C1 segment of cervical spinal cord (tissue), 14 donors: ENCODE data around the gene SLC25A31.
A peak's percentile ranks its signal among the peaks of the same experiment; 100 is the strongest.

Source experiments
- DNase-seq, 14 donors: peaks; one replicate each; lab custom pipeline; 2025; lab: John Stamatoyannopoulos, UW

SLC25A31 gene

DNA sequence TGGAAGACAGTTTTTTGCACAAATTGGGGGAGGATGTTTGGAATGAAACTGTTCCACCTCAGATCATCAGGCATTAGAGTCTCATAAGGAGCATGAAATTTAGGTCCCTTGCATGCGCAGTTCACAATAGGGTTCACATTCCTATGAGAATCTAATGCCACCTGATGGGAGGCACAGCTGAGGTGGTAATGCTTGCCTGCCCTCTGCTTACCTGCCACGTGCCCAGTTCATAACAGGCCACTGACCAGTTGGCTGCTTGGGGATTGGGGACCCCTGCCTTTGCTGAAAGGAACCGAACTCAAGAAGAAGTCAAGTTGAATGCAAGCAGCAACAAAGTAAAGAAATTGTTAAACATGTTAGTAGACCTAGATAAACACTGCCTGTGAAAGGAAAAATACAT, 47.3 kb downstream of the SLC25A31 start:
- no peak for DNase-seq

DNA sequence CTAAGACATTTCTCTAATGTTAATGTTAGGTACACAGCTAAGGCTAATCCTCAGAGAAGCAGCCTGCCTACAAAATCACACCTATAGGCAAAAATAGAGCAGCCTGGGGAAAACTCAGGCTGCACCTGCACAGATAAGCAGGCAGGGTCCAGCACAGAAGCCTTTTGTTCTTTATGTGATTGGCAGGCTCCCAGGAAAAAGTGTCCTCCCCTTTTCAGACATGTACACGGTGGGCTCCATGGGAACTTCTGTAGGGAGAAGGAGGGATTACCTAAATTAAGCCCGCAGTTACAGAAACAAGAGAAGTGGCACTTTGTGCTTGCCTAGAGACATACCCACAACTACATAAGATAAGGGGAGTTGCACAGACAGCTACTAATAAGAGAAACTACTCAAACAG, 47.9 kb downstream of the SLC25A31 start:
- DNase-seq: no peak

DNA sequence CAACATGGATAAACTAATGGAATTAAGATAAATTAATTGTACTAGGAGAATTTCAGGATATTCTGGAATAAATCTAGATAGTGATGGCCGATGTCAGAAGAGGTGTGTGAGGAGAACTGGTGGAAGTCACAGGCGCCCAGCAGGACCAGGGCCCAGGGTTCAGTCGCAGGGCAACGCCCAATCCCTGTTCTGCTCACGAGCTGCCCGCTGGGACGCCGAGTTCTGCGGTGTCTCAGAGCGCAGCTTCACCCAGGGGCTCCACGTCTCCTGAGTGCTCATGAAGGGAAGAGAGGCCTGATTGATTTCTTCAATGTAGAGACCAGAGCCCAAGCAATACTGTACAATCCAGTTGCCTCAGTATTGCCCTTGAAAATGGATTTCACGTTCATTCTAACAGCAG, 50.4 kb downstream of the SLC25A31 start:
- DNase-seq: no peak

DNA sequence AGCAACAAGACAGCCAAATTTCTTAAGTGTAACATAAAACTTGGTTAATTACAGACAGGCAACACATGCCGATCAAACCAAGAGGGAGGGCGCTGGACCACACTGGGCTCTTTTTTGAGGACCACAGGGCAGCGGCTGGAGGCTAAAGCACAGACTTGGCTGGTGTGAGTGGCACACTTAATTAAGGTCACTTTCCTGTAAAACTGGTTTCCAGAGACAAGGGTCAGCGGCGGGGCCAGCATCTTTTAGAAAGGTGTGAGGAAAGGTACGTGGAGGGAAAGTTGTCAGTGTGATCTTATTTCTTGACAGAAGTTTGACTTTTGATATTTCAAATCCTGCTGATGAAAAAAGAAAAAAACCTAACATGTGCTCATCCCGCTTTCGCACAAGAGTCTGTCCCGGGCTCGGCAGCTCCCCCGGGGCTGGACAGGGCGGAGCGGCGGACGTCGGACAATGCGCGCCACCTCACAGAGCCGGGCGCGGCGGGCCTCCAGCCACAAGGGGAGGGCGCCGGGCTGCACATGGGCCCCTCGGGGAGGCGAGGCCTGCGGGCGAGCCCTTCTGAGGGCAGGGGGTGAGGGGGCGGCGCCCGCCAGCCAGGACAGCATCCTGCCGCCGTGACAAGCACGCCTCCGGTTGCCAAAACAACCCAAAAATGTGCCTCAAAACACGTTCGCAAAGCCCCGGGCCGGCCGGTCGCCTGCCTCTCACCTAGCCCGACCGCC, 51.3 kb downstream of the SLC25A31 start:
- DNase-seq: peak in 4 of 14 donors; percentile 2 to 76 (median 34)

DNA sequence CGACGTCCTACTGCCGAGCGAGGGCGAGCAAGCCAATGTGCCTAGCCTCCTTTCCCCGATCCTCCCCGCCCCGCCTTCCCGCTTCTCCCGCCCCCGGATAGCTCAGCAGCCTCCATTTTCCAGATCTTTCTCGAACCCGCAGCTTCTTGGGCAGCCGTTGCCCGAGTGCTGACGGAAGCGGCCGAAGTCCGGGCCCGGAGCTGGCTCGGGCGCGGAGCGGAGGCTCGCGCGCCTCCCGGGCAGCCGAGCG, 51.8 kb downstream of the SLC25A31 start:
- peak in 5 of 14 donors; percentile 75 to 86 (median 82) for DNase-seq

DNA sequence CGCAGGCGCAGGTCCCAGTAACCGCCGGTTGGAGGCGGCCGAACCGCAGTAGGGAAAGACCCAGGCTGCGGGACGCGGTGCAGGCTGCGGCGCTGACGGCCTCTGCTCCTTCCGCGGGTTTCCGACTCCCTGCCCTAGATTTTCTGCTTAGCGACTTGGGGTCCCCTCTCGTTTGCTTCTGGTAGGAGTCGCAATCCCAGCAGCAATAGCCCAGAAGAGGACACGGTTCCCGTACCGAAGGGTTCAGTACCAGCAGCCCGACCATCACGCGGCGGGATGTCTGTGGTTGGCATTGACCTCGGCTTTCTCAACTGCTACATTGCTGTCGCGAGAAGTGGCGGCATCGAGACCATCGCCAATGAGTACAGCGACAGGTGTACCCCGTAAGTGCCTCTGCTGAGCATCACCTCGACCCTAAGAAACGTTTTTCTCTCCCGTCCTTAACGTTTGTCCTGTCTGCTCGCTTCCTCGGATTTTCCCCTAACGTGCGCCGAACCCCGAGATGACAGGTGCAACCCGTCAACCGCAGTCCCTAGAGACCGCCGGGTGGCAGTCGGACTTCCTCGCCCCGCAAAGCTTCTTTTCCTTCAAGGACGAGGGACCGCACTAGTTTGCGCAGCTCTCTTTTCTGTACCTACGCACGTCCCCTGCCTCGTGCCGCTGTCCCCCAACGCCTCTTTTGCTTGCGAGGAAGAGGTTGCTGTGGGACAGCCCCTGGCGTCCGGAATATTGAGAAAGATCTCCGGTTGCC, 52.2 kb downstream of the SLC25A31 start, which contains the start of gene HSPA4L:
TSS of gene HSPA4L (plus strand) at position 48 of the 751 bp plus-strand sequence. CDS start at position 277, 229 bp downstream.
- peak; percentile 35 to 92 (median 76) for DNase-seq

DNA sequence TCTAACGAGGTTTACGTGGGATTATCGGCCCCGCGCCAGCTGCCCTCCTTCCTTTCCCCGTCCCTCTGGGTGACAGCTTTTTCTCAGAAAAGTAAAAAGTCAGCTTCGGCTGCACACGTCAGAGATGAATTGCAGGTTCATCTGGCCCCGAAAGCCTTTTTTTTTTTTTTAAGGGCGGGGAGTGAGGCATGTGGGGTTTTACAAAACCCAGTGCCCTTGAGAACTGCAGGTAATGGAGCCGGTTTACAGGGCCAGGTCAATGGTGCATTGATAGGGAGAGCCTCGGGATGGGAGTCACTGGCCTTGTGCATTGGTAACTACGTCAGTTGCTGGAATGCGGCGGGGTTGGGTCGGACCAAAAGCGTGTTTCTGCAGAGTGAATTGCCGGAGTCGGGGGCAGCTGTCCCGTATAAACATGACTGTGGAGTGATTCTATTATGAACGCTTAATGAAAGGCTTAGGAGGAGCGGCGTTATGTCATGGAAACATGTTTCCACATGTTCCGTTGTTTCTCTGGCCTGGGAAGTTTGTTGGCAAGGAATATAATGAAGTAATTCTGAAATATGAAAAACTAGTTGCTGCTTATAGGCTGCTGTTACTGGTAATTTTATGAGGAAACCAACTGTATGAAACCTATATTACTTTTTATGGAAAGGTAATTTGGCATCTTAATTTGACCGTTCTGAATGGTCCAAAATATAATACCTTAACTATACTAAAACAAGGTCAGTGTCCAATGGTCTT, 53.0 kb downstream of the SLC25A31 start:
- DNase-seq: peak in 13 of 14 donors; percentile 13 to 69 (median 57)

DNA sequence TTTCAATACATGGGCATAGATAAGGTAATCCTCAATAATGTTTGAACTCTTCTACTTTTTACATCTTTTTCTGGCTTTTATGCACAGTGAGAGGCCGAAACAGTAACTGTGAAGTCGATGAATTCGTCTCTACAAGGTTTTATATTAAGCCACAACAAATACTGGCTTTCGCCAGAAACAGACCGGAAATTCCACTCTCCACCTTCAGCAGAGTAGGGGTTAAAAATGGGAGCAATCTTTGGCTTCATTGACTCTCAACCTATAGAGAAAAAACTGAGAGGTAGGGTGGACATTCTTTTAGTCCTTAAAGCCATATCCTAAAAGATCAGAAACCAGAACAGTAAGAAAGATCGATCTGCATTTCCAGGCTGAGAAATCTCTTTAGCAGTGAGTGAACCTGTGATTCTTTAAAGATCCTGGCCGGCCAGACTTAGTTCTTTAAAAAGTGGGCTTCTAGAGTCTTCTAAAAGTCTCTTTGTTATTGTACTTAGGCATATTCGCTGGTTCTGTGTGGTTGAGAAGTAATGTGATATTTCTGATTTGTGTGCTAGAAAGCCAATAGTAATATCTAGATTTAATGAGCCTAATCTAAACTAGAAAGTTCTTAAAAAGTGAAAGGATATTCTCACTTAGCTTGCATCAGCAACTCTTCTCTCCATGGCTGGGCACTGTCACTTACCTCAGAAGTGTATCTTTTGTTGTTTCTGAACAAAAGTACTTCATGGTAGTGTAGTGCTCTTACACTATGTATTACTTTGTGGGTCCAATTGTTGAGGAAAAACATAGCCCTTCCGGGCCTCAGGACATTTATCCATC, 54.0 kb downstream of the SLC25A31 start:
- DNase-seq: peak in 1 of 14 donors; percentile 38

DNA sequence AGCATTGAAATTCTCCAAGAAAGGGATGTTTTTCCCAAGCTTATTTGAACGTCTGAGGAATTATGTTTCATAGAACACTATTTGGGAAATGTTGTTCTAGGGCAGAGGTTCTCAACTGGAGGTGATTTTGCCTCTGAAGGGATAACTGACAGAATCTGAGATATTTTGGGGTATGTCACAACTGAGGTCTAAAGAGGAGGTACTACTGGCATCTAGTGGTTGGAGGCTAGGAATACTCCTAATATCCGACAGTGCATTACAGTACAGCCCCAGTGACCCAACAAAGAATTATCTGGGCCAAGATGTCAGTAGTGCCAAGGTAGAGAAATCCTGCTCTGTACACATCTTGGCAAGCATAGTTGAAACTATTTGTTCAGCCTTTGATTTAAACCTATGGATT, 58.3 kb downstream of the SLC25A31 start:
- DNase-seq: no peak

DNA sequence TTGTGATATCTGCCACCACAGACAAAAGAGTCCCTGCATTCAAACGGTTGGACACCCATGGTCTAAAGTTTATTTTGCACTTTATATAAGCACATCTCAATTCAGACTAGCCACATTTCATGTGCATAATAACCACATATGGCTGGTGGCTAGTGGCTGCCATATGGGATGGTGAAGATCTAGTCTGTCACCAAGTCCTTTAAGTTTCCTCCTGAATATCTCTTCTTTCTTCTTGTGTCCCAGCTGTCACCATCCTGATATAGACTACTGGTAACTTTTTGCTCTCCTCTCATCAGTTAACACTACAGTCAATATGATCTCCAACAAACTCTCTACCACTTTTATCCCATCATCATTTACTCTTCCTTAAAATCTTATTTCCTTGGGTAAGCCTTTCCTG, 61.2 kb downstream of the SLC25A31 start:
- DNase-seq: no peak

DNA sequence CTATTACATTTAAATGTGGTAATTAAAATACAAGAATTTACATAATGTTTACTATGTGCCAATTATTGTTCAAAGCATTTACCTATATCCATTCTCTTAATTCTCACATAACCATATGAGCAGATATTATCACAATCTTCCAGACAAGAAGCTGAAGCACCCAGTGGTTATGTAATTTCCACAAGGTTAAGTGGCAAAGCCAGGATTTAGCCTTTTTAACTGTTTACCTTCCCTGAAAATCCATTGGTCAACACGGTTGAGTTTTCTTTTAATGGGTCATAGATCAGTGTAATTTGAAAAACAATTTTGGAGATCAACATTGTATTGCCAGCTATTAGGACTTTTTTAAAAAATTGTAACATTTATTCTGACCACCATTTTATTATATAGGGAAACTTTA, 63.3 kb downstream of the SLC25A31 start:
- no peak for DNase-seq

DNA sequence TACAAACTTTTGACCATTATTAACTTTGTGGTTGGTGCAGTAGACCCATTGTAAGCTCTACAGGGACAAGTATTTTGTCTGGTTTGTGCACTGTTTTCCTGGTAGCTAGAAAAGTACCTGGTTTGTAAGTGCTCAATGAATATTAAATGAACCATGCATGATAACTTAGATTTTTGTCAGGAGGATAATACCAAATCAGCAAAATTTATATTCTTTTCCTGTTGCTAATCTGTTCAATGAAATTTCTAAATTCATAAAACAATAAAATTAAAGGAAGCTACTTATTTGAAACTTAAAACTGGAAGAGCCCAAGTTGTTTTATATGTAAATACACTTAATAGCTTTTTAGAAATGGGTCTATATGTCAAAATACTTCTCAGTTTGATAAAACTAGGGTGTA, 69.5 kb downstream of the SLC25A31 start:
- DNase-seq: no peak

DNA sequence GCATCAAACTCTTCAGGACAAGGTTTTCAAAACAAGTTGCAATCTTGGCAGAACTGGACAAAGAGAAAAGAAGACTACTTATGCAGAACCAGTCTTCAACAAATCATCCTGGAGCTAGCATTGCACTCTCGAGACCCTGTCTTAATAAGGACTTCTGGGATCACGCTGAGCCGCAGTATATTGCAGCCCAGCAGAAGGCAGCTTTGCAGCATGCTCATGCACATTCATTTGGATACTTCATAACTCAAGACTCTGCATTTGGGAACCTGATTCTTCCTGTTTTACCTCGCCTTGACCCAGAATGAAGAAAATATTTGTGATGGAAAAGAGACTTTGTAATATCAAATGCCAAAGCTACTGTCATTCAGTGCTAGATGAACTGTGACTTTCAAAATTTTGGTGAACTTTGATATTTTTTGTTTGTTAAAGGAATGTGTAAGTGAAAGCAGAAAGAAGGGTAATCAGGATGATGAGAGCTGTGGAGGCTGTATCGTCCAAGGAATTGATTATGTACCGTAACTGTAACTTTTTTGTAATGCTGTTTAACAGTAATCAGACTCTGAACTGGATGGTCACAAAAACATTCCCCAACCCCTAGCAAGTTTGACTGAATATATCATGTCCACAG, 79.1 kb downstream of the SLC25A31 start:
- no peak for DNase-seq

DNA sequence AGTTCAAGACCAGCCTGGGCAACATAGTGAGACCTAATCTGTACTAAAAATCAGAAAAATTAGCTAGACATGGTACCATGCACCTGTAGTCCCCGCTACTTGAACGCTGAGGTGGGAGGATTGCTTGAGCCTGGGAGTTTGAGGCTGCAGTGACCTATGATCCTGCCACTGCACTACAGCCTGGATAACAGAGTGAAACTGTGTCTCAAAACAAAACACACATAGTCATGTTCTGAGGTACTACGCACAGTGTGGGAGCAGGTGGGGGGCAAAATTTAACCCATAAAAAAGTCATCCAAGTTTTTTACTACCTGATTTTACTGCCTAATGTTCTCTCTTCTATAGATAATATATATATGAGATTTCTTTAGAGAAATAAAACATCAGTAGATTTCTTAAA, 80.4 kb downstream of the SLC25A31 start:
- no peak for DNase-seq

DNA sequence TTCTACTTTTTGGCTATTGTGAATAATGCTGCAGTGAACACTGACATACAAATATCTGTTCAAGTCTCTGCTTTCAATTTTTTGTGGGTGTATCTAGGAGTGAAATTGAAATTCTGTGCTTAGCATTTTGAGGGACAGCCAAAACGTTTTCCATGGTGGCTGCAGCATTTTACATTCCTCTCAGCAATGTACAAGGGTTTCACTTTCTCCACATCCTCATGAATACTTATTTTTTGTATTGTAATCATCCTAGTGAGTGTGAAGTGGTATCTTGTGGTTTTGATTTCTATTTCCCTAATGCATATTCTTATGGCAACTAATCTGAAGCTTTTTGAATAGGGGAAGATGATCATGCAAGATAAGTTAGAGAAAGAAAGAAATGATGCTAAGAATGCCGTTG, 92.2 kb downstream of the SLC25A31 start:
- no peak for DNase-seq
